GM19193 (cell line): ENCODE results near the gene DTD1.

Experiments
- POLR2A ChIP-seq: IDR thresholded peaks from 4 replicates; pipeline ENCODE4 v1.6.1; 2011; ENCODE audit not compliant: insufficient read depth, insufficient read length; ENCODE audit errors: extremely low read depth

The DTD1 gene

GRCh38 chr20:18588574-18588933 is 700 bp downstream of the DTD1 start:
- TF ChIP-seq POLR2A = no peak

GRCh38 chr20:18589941-18590674 is 2.3 kb downstream of the DTD1 start:
- no peak for TF ChIP-seq POLR2A

- TF ChIP-seq POLR2A = no peak
These were observed 8.4 kb downstream of the DTD1 start for GRCh38 chr20:18596270-18596669.

DNA sequence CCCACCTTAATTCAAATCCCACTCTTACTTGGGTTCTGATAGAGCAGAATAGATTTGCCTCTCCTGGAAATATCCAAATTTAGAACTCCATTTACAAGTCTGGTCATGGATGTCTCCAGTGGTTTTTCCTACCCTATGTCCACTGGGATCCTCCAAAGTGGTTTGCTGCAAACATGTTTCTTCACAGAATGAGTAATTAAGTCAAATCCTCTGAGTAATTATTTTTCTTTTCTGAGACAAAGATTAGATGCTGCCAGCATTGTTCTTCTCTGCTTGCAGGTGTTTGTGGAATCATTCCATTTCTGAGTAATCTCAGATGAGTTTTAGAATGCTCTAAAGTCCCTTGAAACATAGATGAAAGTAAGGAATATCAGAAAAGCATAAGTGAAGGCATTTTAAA is 21.9 kb downstream of the DTD1 start:
- no peak for TF ChIP-seq POLR2A

DNA sequence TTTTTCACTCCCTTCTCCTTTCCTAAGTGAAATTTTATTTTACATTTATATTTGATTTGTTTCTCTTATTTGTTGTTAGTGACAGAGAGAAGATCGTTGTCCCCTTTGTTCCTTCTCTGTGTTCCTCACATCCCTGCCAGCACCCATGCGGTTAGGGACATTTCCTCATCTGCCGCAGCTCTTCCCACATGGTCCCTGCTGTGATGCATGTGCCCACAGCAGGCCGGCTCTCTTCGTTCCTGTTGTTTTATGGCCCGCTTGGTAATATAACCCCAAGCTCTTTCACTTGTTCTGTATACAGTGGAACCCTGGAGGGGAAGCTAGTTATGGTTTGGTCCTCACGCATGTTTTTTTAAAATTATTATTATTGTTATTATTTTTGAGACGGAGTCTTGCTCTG is 23.6 kb downstream of the DTD1 start:
- TF ChIP-seq POLR2A = no peak

GRCh38 chr20:18613553-18613952 is 25.7 kb downstream of the DTD1 start:
- no peak for TF ChIP-seq POLR2A

DNA sequence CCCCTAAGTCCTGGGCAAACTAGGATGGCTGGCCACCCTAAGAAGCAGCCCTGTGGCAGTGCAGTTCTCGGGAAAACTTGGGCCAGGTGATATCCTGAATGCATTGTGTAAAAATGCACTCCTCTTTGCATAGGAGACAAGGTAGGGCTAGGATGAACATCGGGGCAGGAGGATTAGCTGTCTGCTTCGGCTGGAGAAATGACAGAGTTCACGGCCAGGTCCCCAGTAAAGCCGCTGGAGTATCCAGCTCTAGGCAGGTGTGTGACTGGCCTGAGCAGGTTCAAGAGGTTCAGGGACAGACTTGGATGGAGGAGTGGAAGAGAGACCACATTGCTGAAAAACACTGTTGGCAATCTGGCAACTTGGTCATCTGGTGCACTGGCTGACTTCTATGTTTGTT is 26.4 kb downstream of the DTD1 start:
- no peak for TF ChIP-seq POLR2A

DNA sequence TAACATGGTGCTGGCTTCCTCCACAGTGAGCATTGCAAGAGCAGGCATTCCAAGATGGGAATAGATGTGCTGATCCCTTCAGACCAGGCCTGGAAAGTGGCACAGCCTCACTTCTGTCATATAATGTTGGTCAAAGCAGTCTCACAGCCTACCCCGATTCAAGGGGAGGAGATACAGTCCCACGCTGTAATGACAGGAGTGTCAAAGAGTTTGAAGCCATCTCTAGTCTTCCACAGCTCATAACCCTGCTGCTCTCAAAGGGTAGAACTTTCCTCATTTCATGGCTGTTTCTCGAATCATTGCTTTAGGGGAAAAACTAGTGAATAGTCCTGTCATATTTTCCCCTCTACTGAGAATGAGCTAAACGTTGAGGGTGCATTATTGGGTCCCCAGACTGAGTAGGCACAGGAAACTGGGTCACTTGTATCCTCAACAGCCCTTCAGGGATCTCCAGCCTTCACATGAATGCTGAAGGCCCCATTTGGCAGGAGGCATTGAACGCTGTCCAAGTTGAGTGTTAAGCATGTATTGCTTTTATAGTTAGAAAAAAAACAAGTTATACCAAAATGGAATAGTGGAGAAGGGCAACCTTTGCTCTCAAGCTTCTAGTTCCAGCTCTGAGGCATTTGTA is 27.3 kb downstream of the DTD1 start:
- TF ChIP-seq POLR2A = no peak

GRCh38 chr20:18621004-18621403 is 33.1 kb downstream of the DTD1 start:
- TF ChIP-seq POLR2A = no peak

DNA sequence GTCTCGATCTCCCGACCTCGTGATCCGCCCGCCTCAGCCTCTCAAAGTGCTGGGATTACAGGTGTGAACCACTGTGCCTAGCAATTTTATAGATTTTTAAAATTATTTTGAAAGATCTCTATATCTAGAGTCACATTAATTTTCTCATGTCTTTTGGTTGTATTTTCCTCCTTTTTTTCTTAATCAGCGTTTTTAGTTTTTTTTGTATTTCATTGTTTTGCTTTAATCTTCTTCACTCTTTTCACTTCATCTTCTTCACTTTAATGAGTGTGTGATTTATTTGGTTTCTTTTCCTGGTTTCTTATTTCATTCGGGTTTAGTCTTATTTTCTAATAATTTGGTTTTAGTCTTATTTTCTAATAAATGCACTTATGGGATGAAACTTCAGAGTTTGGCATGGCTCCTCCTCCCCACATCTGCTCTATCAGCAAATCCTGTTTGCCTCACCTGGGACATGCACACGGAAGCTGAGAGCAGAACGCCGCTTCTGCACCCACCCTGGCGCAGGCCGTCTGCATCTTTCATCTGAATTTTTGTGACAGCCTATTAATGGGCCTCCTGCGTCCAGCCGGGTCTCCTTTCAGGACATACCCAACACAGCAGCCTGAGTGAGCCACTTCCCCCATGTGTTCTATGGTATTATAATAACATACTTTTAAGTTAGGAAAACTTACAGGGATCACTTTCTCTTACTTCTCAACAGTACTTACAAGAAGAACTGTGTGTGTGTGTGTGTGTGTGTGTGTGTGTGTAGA is 35.5 kb downstream of the DTD1 start:
- TF ChIP-seq POLR2A = no peak

- TF ChIP-seq POLR2A = no peak
These were observed 37.1 kb downstream of the DTD1 start for GRCh38 chr20:18624948-18625347.

GRCh38 chr20:18625907-18626655 is 38.2 kb downstream of the DTD1 start:
- TF ChIP-seq POLR2A = no peak

DNA sequence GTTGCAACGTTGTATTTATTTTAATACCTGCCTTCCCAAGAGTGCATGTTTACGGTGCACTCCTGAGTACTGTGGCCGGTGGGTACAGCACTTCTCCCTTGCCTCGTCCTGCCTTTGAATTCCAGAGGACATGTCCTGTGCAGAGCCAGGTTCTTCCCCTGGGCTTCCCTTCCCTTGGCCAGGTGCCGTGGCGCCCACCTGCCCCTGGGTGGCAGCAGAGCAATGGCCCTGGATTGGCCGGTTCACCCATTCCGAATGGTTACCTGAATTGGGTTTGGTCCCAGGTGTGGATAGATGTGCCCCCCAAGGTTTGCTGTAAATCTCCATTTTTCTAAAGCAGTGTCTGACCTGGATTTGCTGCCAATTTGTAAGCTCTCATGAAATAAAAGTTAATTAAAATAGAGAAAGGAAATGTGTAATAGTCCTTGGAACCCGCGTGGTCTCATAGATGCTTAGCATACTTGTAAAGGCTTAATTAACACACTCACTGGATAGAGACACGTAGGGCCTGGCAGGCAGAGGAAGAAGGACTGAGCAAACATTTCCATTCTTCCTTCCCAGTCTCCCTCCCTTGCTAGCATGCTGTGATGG is 40.6 kb downstream of the DTD1 start:
- TF ChIP-seq POLR2A = no peak

- TF ChIP-seq POLR2A = no peak
These were observed 44.4 kb downstream of the DTD1 start for GRCh38 chr20:18632196-18632789.
